ENCODE results near the gene MYO3B. TPM values are rescaled to one million over a fixed set of nuclear protein-coding genes. Genes with fewer than 3 reads are reported as not detected.
"Not testable (repeated sequence)": the region's sequence is repeated elsewhere in the genome, so short reads cannot be mapped to it uniquely, and the experiment has no call there.

The MYO3B gene
- total RNA-seq, 1 experiment from 2014 or later, result 4.4 TPM

DNA sequence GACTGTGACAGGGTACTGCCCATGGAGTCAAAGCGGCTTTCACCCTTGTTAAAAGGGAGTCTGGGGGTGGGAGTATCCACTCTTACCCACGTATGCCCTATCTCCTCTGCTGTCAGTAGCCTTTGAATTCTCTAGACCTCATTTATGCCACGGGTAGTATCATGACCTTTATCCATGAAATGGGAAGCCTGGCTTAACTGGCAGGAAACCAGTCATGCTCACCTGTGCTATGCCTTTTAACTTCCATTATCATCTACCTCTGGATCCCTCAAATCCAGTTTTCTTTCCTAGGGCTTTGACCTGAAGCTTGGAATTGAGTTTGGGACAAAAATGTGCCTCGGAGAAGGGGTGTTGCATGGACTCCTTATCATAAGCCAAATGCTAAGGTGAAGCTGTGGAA, 30.0 kb downstream of the MYO3B start:
- no peak overlapping the region for H3K27ac ChIP-seq (ENCODE audit: low read length)
- H3K4me1 ChIP-seq (ENCODE audit: low read length), result peaks cover 5% of the 10 kb centered on the region; the same call in 1 of the 2 replicates
- no peak overlapping the region for H3K4me2 ChIP-seq (ENCODE audit: low read depth, low read length, poor library complexity, severe bottlenecking)
- H4K20me1 ChIP-seq (ENCODE audit: insufficient read depth, low read depth, low read length), result no peaks in the 10 kb centered on the region
- H3K27me3 ChIP-seq (ENCODE audit: low read length), result peaks cover 2% of the 10 kb centered on the region; the same call in 1 of the 2 replicates
- H3K9ac ChIP-seq (ENCODE audit: low read length), result no peak overlapping the region
- H3K9me2 ChIP-seq (replicated peaks; ENCODE audit: insufficient read depth, low read length), result no peaks in the 10 kb centered on the region
- DNase-seq, result no peak
- no peaks in the 10 kb centered on the region for H3K79me2 ChIP-seq (ENCODE audit: low read length)
- H3K4me3 ChIP-seq (ENCODE audit: low read length), result no peak overlapping the region
- H3K9me3 ChIP-seq (ENCODE audit: low read length), result no peaks in the 10 kb centered on the region
- 0 out of 2 replicates have a peak, but pooled peaks cover 4% of the 10 kb centered on the region for H3K36me3 ChIP-seq (ENCODE audit: insufficient read depth, low read length)
- H2AFZ ChIP-seq (ENCODE audit: low read length), result no peak overlapping the region

- Histone ChIP-seq H3K9ac (ENCODE audit: low read length) (no peak overlapping the region), H3K27ac (ENCODE audit: low read length) (no peak overlapping the region), H3K4me1 (ENCODE audit: low read length) (peaks cover 7% of the 10 kb centered on the region; the same call in 1 of the 2 replicates), H3K9me2 (replicated peaks; ENCODE audit: insufficient read depth, low read length) (no peaks in the 10 kb centered on the region), H3K9me3 (ENCODE audit: low read length) (no peaks in the 10 kb centered on the region), H3K36me3 (ENCODE audit: insufficient read depth, low read length) (0 out of 2 replicates have a peak, but pooled peaks cover 4% of the 10 kb centered on the region), H3K79me2 (ENCODE audit: low read length) (no peaks in the 10 kb centered on the region), H3K4me3 (ENCODE audit: low read length) (no peak overlapping the region), H2AFZ (ENCODE audit: low read length) (no peak overlapping the region), H3K27me3 (ENCODE audit: low read length) (peaks cover 2% of the 10 kb centered on the region; the same call in 1 of the 2 replicates), H4K20me1 (ENCODE audit: insufficient read depth, low read depth, low read length) (no peaks in the 10 kb centered on the region), H3K4me2 (ENCODE audit: low read depth, low read length, poor library complexity, severe bottlenecking) (no peak overlapping the region)
- no peak for DNase-seq
These were observed 31.0 kb downstream of the MYO3B start for GRCh38 chr2:170208967-170209366.

DNA sequence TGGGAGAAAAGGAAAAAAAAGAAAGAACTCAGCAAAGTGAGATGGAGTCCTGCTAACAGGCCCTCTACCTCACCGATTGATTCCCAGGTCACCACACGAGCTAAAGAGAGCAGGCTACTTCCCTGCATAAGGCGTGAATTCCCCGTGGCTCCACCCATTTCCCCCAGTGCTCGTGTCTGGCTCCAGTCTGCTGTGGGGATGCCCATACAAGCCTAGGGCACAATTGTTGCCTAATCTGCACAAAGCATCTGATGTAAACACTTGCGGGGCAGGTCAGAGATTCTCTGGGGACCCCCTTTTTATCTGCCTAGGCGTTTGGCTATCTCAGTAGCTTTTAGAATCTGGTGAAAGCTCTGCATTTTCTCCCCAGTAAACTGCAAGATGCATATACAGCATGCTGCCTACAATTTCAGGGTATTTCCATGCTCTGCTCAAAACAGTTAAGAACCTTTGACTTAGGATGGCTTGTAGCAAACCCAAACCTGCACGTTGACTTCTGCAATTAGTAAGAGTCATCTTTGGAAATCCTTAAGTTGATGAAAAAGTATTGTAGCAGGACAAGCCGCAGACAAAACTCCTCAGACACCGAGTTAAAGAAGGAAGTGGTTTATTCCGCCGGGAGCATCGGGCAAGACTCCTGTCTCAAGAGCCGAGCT, 34.8 kb downstream of the MYO3B start:
- no peak overlapping the region for H3K9ac ChIP-seq (ENCODE audit: low read length)
- H3K27ac ChIP-seq (ENCODE audit: low read length), result no peak overlapping the region
- no peaks in the 10 kb centered on the region for H3K27me3 ChIP-seq (ENCODE audit: low read length)
- H3K36me3 ChIP-seq (ENCODE audit: insufficient read depth, low read length), result no peaks in the 10 kb centered on the region
- no peak overlapping the region for H3K4me3 ChIP-seq (ENCODE audit: low read length)
- H2AFZ ChIP-seq (ENCODE audit: low read length), result no peak overlapping the region
- no peak overlapping the region for H3K4me2 ChIP-seq (ENCODE audit: low read depth, low read length, poor library complexity, severe bottlenecking)
- peaks cover 12% of the 10 kb centered on the region for H3K4me1 ChIP-seq (ENCODE audit: low read length)
- no peaks in the 10 kb centered on the region for H3K9me3 ChIP-seq (ENCODE audit: low read length)
- no peaks in the 10 kb centered on the region for H4K20me1 ChIP-seq (ENCODE audit: insufficient read depth, low read depth, low read length)
- H3K9me2 ChIP-seq (replicated peaks; ENCODE audit: insufficient read depth, low read length), result no peaks in the 10 kb centered on the region
- no peaks in the 10 kb centered on the region for H3K79me2 ChIP-seq (ENCODE audit: low read length)
- no peak for DNase-seq

DNA sequence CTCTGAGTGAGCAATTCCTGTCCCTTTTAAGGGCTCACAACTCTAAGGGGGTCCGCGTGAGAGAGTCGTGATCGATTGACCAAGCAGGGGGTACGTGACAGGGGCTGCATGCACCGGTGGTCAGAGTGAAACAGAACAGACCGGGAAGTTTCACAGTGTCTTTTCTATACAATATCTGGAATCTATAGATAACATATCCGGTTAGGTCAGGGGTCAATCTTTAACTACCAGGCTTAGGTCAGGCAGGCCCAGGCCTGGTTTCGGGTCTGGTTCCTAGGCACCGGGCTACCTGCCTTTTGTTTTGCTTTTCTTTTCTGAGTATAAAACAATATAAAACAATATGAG, 35.3 kb downstream of the MYO3B start:
- H3K4me3 ChIP-seq (ENCODE audit: low read length); H3K9me3 ChIP-seq (ENCODE audit: low read length); DNase-seq; H4K20me1 ChIP-seq (ENCODE audit: insufficient read depth, low read depth, low read length); H3K36me3 ChIP-seq (ENCODE audit: insufficient read depth, low read length); H3K27ac ChIP-seq (ENCODE audit: low read length); H3K27me3 ChIP-seq (ENCODE audit: low read length); H3K79me2 ChIP-seq (ENCODE audit: low read length); H3K9ac ChIP-seq (ENCODE audit: low read length); H3K4me2 ChIP-seq (ENCODE audit: low read depth, low read length, poor library complexity, severe bottlenecking); H3K9me2 ChIP-seq (replicated peaks; ENCODE audit: insufficient read depth, low read length); H2AFZ ChIP-seq (ENCODE audit: low read length): not testable (repeated sequence)
- peaks cover 12% of the 10 kb centered on the region for H3K4me1 ChIP-seq (ENCODE audit: low read length)

DNA sequence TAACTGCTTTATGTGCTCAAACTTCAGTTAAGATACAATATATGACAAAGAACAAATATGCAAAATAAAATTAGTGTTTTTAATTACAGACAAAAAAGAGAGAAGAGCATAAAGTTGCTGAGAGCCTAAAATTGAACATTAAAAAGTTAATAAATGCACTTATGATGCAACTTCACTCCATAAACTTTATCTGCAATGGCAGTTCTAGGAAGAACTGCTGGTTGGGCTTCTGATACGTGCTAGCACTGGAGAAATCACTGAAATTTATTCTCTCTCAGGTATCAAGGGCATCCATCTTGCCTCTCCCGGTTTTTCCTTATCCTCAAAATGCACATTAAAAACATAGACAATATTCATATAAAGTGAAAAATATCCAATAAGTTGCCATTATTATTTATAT, 35.7 kb downstream of the MYO3B start:
- no peaks in the 10 kb centered on the region for H3K9me2 ChIP-seq (replicated peaks; ENCODE audit: insufficient read depth, low read length)
- H3K9ac ChIP-seq (ENCODE audit: low read length), result no peak overlapping the region
- no peak overlapping the region for H2AFZ ChIP-seq (ENCODE audit: low read length)
- no peak overlapping the region for H3K27ac ChIP-seq (ENCODE audit: low read length)
- no peaks in the 10 kb centered on the region for H3K9me3 ChIP-seq (ENCODE audit: low read length)
- no peak for DNase-seq
- H3K27me3 ChIP-seq (ENCODE audit: low read length), result no peaks in the 10 kb centered on the region
- H4K20me1 ChIP-seq (ENCODE audit: insufficient read depth, low read depth, low read length), result no peaks in the 10 kb centered on the region
- H3K4me3 ChIP-seq (ENCODE audit: low read length), result no peak overlapping the region
- H3K4me2 ChIP-seq (ENCODE audit: low read depth, low read length, poor library complexity, severe bottlenecking), result no peak overlapping the region
- H3K79me2 ChIP-seq (ENCODE audit: low read length), result no peaks in the 10 kb centered on the region
- H3K36me3 ChIP-seq (ENCODE audit: insufficient read depth, low read length), result no peaks in the 10 kb centered on the region
- H3K4me1 ChIP-seq (ENCODE audit: low read length), result peaks cover 12% of the 10 kb centered on the region

GRCh38 chr2:170214309-170214948, 36.5 kb downstream of the MYO3B start:
- no peak overlapping the region for H3K9ac ChIP-seq (ENCODE audit: low read length)
- no peak overlapping the region for H2AFZ ChIP-seq (ENCODE audit: low read length)
- no peak overlapping the region for H3K27ac ChIP-seq (ENCODE audit: low read length)
- H3K4me1 ChIP-seq (ENCODE audit: low read length), result peaks cover 12% of the 10 kb centered on the region
- H3K79me2 ChIP-seq (ENCODE audit: low read length), result no peaks in the 10 kb centered on the region
- H3K9me2 ChIP-seq (replicated peaks; ENCODE audit: insufficient read depth, low read length), result no peaks in the 10 kb centered on the region
- no peak overlapping the region for H3K4me3 ChIP-seq (ENCODE audit: low read length)
- H3K4me2 ChIP-seq (ENCODE audit: low read depth, low read length, poor library complexity, severe bottlenecking), result no peak overlapping the region
- H3K9me3 ChIP-seq (ENCODE audit: low read length), result no peaks in the 10 kb centered on the region
- H3K36me3 ChIP-seq (ENCODE audit: insufficient read depth, low read length), result no peaks in the 10 kb centered on the region
- no peaks in the 10 kb centered on the region for H3K27me3 ChIP-seq (ENCODE audit: low read length)
- DNase-seq, result no peak
- H4K20me1 ChIP-seq (ENCODE audit: insufficient read depth, low read depth, low read length), result no peaks in the 10 kb centered on the region

- H3K9me2 ChIP-seq (replicated peaks; ENCODE audit: insufficient read depth, low read length), result no peaks in the 10 kb centered on the region
- H3K27ac ChIP-seq (ENCODE audit: low read length), result no peak overlapping the region
- DNase-seq, result no peak
- no peak overlapping the region for H3K4me3 ChIP-seq (ENCODE audit: low read length)
- no peak overlapping the region for H3K9ac ChIP-seq (ENCODE audit: low read length)
- H4K20me1 ChIP-seq (ENCODE audit: insufficient read depth, low read depth, low read length), result no peaks in the 10 kb centered on the region
- no peaks in the 10 kb centered on the region for H3K27me3 ChIP-seq (ENCODE audit: low read length)
- H3K4me2 ChIP-seq (ENCODE audit: low read depth, low read length, poor library complexity, severe bottlenecking), result no peak overlapping the region
- H3K36me3 ChIP-seq (ENCODE audit: insufficient read depth, low read length), result no peaks in the 10 kb centered on the region
- no peaks in the 10 kb centered on the region for H3K79me2 ChIP-seq (ENCODE audit: low read length)
- no peaks in the 10 kb centered on the region for H3K9me3 ChIP-seq (ENCODE audit: low read length)
- no peak overlapping the region for H2AFZ ChIP-seq (ENCODE audit: low read length)
- peaks cover 12% of the 10 kb centered on the region for H3K4me1 ChIP-seq (ENCODE audit: low read length)
These were observed 37.1 kb downstream of the MYO3B start for GRCh38 chr2:170215021-170215420.

- H3K27ac ChIP-seq (ENCODE audit: low read length), result no peak overlapping the region
- no peak overlapping the region for H3K9ac ChIP-seq (ENCODE audit: low read length)
- H4K20me1 ChIP-seq (ENCODE audit: insufficient read depth, low read depth, low read length), result no peaks in the 10 kb centered on the region
These were observed 38.5 kb downstream of the MYO3B start for GRCh38 chr2:170216428-170216827.

More at GRCh38 chr2:170216428-170216827, 38.5 kb downstream of the MYO3B start:
- Histone ChIP-seq H3K79me2 (ENCODE audit: low read length) (no peaks in the 10 kb centered on the region), H3K27me3 (ENCODE audit: low read length) (no peaks in the 10 kb centered on the region), H3K4me3 (ENCODE audit: low read length) (no peak overlapping the region), H3K4me2 (ENCODE audit: low read depth, low read length, poor library complexity, severe bottlenecking) (no peak overlapping the region), H2AFZ (ENCODE audit: low read length) (no peak overlapping the region), H3K36me3 (ENCODE audit: insufficient read depth, low read length) (no peaks in the 10 kb centered on the region), H3K9me3 (ENCODE audit: low read length) (no peaks in the 10 kb centered on the region), H3K9me2 (replicated peaks; ENCODE audit: insufficient read depth, low read length) (no peaks in the 10 kb centered on the region), H3K4me1 (ENCODE audit: low read length) (peaks cover 12% of the 10 kb centered on the region)
- no peak for DNase-seq

Measured in Karpas-422 (cell line).